ENCODE data around the gene AMBP. TPM values are rescaled to one million over a fixed set of nuclear protein-coding genes. Genes with fewer than 3 reads are reported as not detected.

AMBP gene
- total and polyA plus RNA-seq, 2 donors (not counting 1 experiment from before 2014, with no cell fraction given) = not detected

GRCh38 chr9:114093031-114093471 is 15.0 kb upstream of the AMBP start:
- no peaks in the 10 kb centered on the region for H3K36me3 ChIP-seq (replicated peaks in 1 of 2; ENCODE audit: control extremely low read depth in 1 of 2, control insufficient read depth in 1 of 2, extremely low read depth in 1 of 2, insufficient read depth in 2 of 2, low read length in 1 of 2)
- intact Hi-C loops (cut with micrococcal nuclease) = no loop called here
- H3K79me2 ChIP-seq (ENCODE audit: control insufficient read depth, insufficient read depth, low read length) = no peaks in the 10 kb centered on the region
- DNase-seq (no peak), ATAC-seq (ENCODE audit: low read depth) (no peak)
- TF ChIP-seq CTCF (IDR thresholded peaks at IDR 0.05) = no peak
- TF ChIP-seq EZH2 (IDR thresholded peaks at IDR 0.05; ENCODE audit: borderline replicate concordance, insufficient read depth, low read depth, low read length, poor library complexity, severe bottlenecking) = no peak
- no peaks in the 10 kb centered on the region for H3K9me3 Mint-ChIP-seq (ENCODE audit: insufficient read depth)
- no peak overlapping the region for H3K4me2 ChIP-seq (replicated peaks; ENCODE audit: low read depth, low read length, poor library complexity, severe bottlenecking)
- peaks cover 8% of the 10 kb centered on the region for H3K4me1 Mint-ChIP-seq
- H3K27me3 ChIP-seq (replicated peaks in 1 of 4; ENCODE audit: control extremely low read depth in 1 of 4, control insufficient read depth in 3 of 4, insufficient read depth in 4 of 4, low read length in 3 of 4) = peaks cover 0 to 25% (median 5%) of the 10 kb centered on the region in 4 experiments
- H3K4me1 ChIP-seq (ENCODE audit: control insufficient read depth in 2 of 2, insufficient read depth in 2 of 2, low read length in 2 of 2) = peaks cover 5 to 6% of the 10 kb centered on the region in 2 donors
- ChIA-PET CTCF (interaction anchor here (1.4 kb wide), 1 partner anchor 10 kb away, joined by 5 read pairs; no protein-coding TSS in a partner anchor), POLR2A (no interaction called here)
- no peak overlapping the region for H3K9ac ChIP-seq (ENCODE audit: low read length)
- WGBS (ENCODE audit: insufficient coverage) = 83% methylated on average over 4 of the region's 4 CpGs
- H3K27ac Mint-ChIP-seq = no peak overlapping the region
- no peak overlapping the region for H3K27ac ChIP-seq (ENCODE audit: low read length in 2 of 2)
- H3K4me3 Mint-ChIP-seq = no peak overlapping the region
- H3K9me3 ChIP-seq (ENCODE audit: control extremely low read depth in 1 of 3, control insufficient read depth in 2 of 3, insufficient read depth in 1 of 3, low read length in 2 of 3) = no peaks in the 10 kb centered on the region
- H3K27me3 Mint-ChIP-seq = peaks cover 34% of the 10 kb centered on the region
- H3K4me3 ChIP-seq (ENCODE audit: control extremely low read depth in 1 of 5, extremely low read depth in 1 of 5, insufficient read depth in 1 of 5, low read depth in 2 of 5, low read length in 4 of 5) = no peak overlapping the region
- H4K20me1 ChIP-seq (ENCODE audit: control insufficient read depth, insufficient read depth, low read length, poor library complexity, severe bottlenecking) = no peaks in the 10 kb centered on the region
- no peak overlapping the region for H2AFZ ChIP-seq (ENCODE audit: insufficient read depth, low read depth, low read length, poor library complexity, severe bottlenecking)

- Histone ChIP-seq H3K9ac (ENCODE audit: low read length) (no peak overlapping the region), H3K79me2 (ENCODE audit: control insufficient read depth, insufficient read depth, low read length) (no peaks in the 10 kb centered on the region), H4K20me1 (ENCODE audit: control insufficient read depth, insufficient read depth, low read length, poor library complexity, severe bottlenecking) (no peaks in the 10 kb centered on the region), H3K4me2 (replicated peaks; ENCODE audit: low read depth, low read length, poor library complexity, severe bottlenecking) (no peak overlapping the region), H3K9me3 (ENCODE audit: control extremely low read depth in 1 of 3, control insufficient read depth in 2 of 3, insufficient read depth in 1 of 3, low read length in 2 of 3) (no peaks in the 10 kb centered on the region), H3K4me3 (ENCODE audit: control extremely low read depth in 1 of 5, extremely low read depth in 1 of 5, insufficient read depth in 1 of 5, low read depth in 2 of 5, low read length in 4 of 5) (no peak overlapping the region), H3K27ac (ENCODE audit: low read length in 2 of 2) (no peak overlapping the region), H3K36me3 (replicated peaks in 1 of 2; ENCODE audit: control extremely low read depth in 1 of 2, control insufficient read depth in 1 of 2, extremely low read depth in 1 of 2, insufficient read depth in 2 of 2, low read length in 1 of 2) (no peaks in the 10 kb centered on the region), H3K4me1 (ENCODE audit: control insufficient read depth in 2 of 2, insufficient read depth in 2 of 2, low read length in 2 of 2) (peaks cover 0 to under 1% of the 10 kb centered on the region in 2 donors), H2AFZ (ENCODE audit: insufficient read depth, low read depth, low read length, poor library complexity, severe bottlenecking) (no peak overlapping the region), H3K27me3 (replicated peaks in 1 of 4; ENCODE audit: control extremely low read depth in 1 of 4, control insufficient read depth in 3 of 4, insufficient read depth in 4 of 4, low read length in 3 of 4) (peaks cover 0 to 18% (median 2%) of the 10 kb centered on the region in 4 experiments)
- Mint-ChIP-seq H3K4me1 (peaks cover 3% of the 10 kb centered on the region), H3K4me3 (no peak overlapping the region), H3K27me3 (peaks cover 29% of the 10 kb centered on the region), H3K27ac (no peak overlapping the region), H3K9me3 (ENCODE audit: insufficient read depth) (no peaks in the 10 kb centered on the region)
- ChIA-PET POLR2A (no interaction called here), CTCF (interaction anchor here (1.4 kb wide), 1 partner anchor 10 kb away, joined by 5 read pairs; no protein-coding TSS in a partner anchor)
- ATAC-seq (ENCODE audit: low read depth) (no peak), DNase-seq (no peak)
- 100% methylated on average over 1 of the region's 4 CpGs for WGBS (ENCODE audit: insufficient coverage)
- TF ChIP-seq CTCF (IDR thresholded peaks at IDR 0.05) = no peak
- no peak for TF ChIP-seq EZH2 (IDR thresholded peaks at IDR 0.05; ENCODE audit: borderline replicate concordance, insufficient read depth, low read depth, low read length, poor library complexity, severe bottlenecking)
- intact Hi-C loops (cut with micrococcal nuclease) = no loop called here
Observed at GRCh38 chr9:114092336-114092735, 14.2 kb upstream of the AMBP start.
